ENCODE results near the gene STXBP5. TPM values are rescaled to one million over a fixed set of nuclear protein-coding genes. Genes with fewer than 3 reads are reported as not detected.
A peak's percentile ranks its signal among the peaks of the same experiment; 100 is the strongest.

The STXBP5 gene
- total and polyA plus RNA-seq, 9 of the 15 experiments (the other 6 are each of a cell fraction or from before 2014, with no cell fraction given): 23.3 to 172 (median 71.5) TPM

GRCh38 chr6:147407571-147407970 is 203.4 kb downstream of the STXBP5 start (continued):
- TF ChIP-seq CTCF (IDR thresholded peaks at IDR 0.05 in 2 of 3, conservative IDR thresholded peaks at IDR 0.05 in 1 of 3; ENCODE audit: insufficient read depth in 2 of 3, low read depth in 1 of 3, low read length in 3 of 3): peak; percentile 33 to 62 (median 48); a peak in 5 of 6 replicates
- no peak for TF ChIP-seq CEBPG (CRISPR knock-in tag; IDR thresholded peaks at IDR 0.05)
- TF ChIP-seq CEBPG (tag; conservative IDR thresholded peaks at IDR 0.05 in 1 of 2, IDR thresholded peaks at IDR 0.05 in 1 of 2): no peak
- TF ChIP-seq MTA3 (IDR thresholded peaks at IDR 0.05; ENCODE audit: borderline replicate concordance): peak; percentile 29; the same call in 1 of the 2 replicates
- TF ChIP-seq CREM (IDR thresholded peaks at IDR 0.05; ENCODE audit: low read depth): 0 out of 2 replicates have a peak, but pooled peaks have one; percentile 34
- TF ChIP-seq HMG20A (CRISPR knock-in tag; conservative IDR thresholded peaks at IDR 0.05): no peak
- TF ChIP-seq GATAD2B (IDR thresholded peaks at IDR 0.05; ENCODE audit: borderline replicate concordance): no peak
- no peak for TF ChIP-seq MLLT1 (IDR thresholded peaks at IDR 0.05)
- TF ChIP-seq ZNF511 (CRISPR knock-in tag; IDR thresholded peaks at IDR 0.05): no peak
- TF ChIP-seq ELF1 (tag; IDR thresholded peaks at IDR 0.05): no peak

Data from K562 (cell line).